ENCODE data around the gene JADE2.

DNA sequence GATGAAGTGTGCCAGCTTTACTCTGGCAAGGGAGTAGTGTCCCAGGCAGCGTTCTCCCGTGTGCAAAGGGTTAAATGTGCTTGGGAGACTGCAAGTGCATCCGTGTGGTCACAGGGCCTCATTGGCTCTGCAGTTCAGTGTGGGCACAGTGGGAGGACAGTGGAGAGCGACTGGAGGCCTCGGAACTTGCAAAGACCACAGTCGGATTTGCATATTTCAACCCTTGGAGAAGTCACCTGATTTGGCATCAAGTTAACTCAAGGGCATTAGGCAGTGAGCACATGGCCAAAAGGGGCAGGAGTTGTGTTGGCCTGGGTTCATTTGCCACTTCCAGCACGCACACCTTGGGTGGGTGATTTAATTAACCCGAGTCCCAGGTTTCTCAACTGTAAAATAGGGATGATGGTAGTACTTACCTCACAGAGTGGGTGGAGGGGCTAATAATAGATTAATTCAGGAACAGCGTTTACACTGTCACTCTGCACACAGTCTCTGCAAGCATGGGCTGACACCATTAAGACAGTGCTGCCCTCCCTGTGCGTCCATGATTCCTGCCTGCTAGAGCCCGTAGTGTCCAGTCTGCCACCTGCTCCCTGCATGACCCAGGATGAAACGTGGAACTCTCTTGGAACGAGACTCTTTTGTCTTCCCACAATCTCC lies 22.7 kb downstream of the JADE2 start:
- no peak for TF ChIP-seq POLR2A (IDR thresholded peaks at IDR 0.05; ENCODE audit: low read depth, low read length)
- peak; percentile 24; the same call in 1 of the 2 replicates for TF ChIP-seq POLR2AphosphoS5 (IDR thresholded peaks at IDR 0.05; ENCODE audit: low read depth, low read length)
- no peak for TF ChIP-seq TAF1 (IDR thresholded peaks at IDR 0.05; ENCODE audit: borderline replicate concordance, low read depth, low read length)

Data from GM12892 (cell line).